HG02852 (cell line): ENCODE data around the gene RAP2C.
"Not testable (repeated sequence)": the region's sequence is repeated elsewhere in the genome, so short reads cannot be mapped to it uniquely, and the experiment has no call there.

ENCODE experiments used
- ATAC-seq: cut with Tn5 transposase; IDR thresholded peaks from one replicate; pipeline ENCODE4 v1.9.1; 2021; ENCODE audit warnings: mild to moderate bottlenecking, moderate library complexity; ENCODE audit not compliant: unreplicated experiment

Gene RAP2C

GRCh38 chrX:132200976-132201375, 18.3 kb downstream of the RAP2C start:
- ATAC-seq: no peak

GRCh38 chrX:132199941-132200340, 19.3 kb downstream of the RAP2C start:
- no peak for ATAC-seq

GRCh38 chrX:132193872-132194574, 25.2 kb downstream of the RAP2C start:
- no peak for ATAC-seq

- no peak for ATAC-seq
Observed at GRCh38 chrX:132191938-132192337, 27.3 kb downstream of the RAP2C start.

GRCh38 chrX:132188175-132188574, 31.1 kb downstream of the RAP2C start:
- no peak for ATAC-seq

GRCh38 chrX:132187451-132187850, 31.8 kb downstream of the RAP2C start:
- no peak for ATAC-seq

- ATAC-seq: no peak
Observed at GRCh38 chrX:132184871-132185270, 34.4 kb downstream of the RAP2C start.

GRCh38 chrX:132181364-132181763, 37.9 kb downstream of the RAP2C start:
- no peak for ATAC-seq

GRCh38 chrX:132180929-132181328, 38.3 kb downstream of the RAP2C start:
- ATAC-seq: no peak

GRCh38 chrX:132173647-132174046, 45.6 kb downstream of the RAP2C start:
- ATAC-seq: no peak

- no peak for ATAC-seq
Observed at GRCh38 chrX:132171881-132172280, 47.4 kb downstream of the RAP2C start.

GRCh38 chrX:132171478-132171877, 47.8 kb downstream of the RAP2C start:
- ATAC-seq: no peak

- ATAC-seq: no peak
Observed at GRCh38 chrX:132169554-132169953, 49.7 kb downstream of the RAP2C start.

- no peak for ATAC-seq
Observed at GRCh38 chrX:132165651-132166050, 53.6 kb downstream of the RAP2C start.

GRCh38 chrX:132165005-132165404, 54.2 kb downstream of the RAP2C start:
- ATAC-seq: no peak

GRCh38 chrX:132163094-132163493, 56.2 kb downstream of the RAP2C start:
- not testable (repeated sequence) for ATAC-seq

GRCh38 chrX:132153166-132153565, 66.1 kb downstream of the RAP2C start:
- no peak for ATAC-seq
